SK-N-SH (cell line): ENCODE measurements around the gene NPIPB8.

Experiments
- CHD2 ChIP-seq: fragments of 150-350 bp; IDR thresholded peaks from 2 replicates; pipeline ENCODE4 v1.6.1; 2018; ENCODE audit warnings: low read length; ENCODE audit not compliant: partially characterized antibody
- CTCF ChIP-seq: fragments of 200-600 bp; sonication (generic); IDR thresholded peaks from 2 replicates; pipeline ENCODE4 v1.6.1; 2017; ENCODE audit warnings: antibody characterized with exemption, mild to moderate bottlenecking, moderate library complexity
- EZH2phosphoT487 ChIP-seq: fragments of 200-600 bp; sonication (generic); IDR thresholded peaks from 2 replicates; pipeline ENCODE4 v1.6.1; 2017; ENCODE audit warnings: low read depth, mixed run types, mild to moderate bottlenecking, antibody characterized with exemption, moderate library complexity, borderline replicate concordance
- GATA2 ChIP-seq: sonication (generic); formaldehyde crosslinking; IDR thresholded peaks from 2 replicates; pipeline ENCODE4 v1.5.0; 2020; ENCODE audit warnings: mild to moderate bottlenecking, missing genetic modification reagents
- POLR2AphosphoS5 ChIP-seq: IDR thresholded peaks from 2 replicates; pipeline ENCODE4 v1.6.1; 2012; ENCODE audit warnings: low read depth, low read length

GRCh38 chr16:28603381-28604185 is 34.3 kb upstream of the NPIPB8 start:
- TF ChIP-seq CTCF (no peak), GATA2 (CRISPR knock-in tag) (no peak), POLR2AphosphoS5 (no peak), CHD2 (no peak), EZH2phosphoT487 (no peak)
